H9 (cell line): ENCODE measurements around the gene TFR2. TPM values are rescaled to one million over a fixed set of nuclear protein-coding genes. Genes with fewer than 3 reads are reported as not detected.

Experiments used
- DNase-seq: peaks from one replicate; pipeline ENCODE4 v3.0.0-alpha.2; 2017
- H2AFZ ChIP-seq: one replicate; pipeline ENCODE4 v1.6.1; 2013; ENCODE audit warnings: mild to moderate bottlenecking, low read length, control low read depth, moderate library complexity
- H2AK5ac ChIP-seq: 2 replicates; pipeline ENCODE4 v1.6.1; 2013; ENCODE audit warnings: low read length, control low read depth, mixed read lengths; ENCODE audit not compliant: insufficient read length
- H2BK120ac ChIP-seq: one replicate; pipeline ENCODE4 v1.6.1; 2013; ENCODE audit warnings: low read depth, mild to moderate bottlenecking, low read length, control low read depth, inconsistent platforms; ENCODE audit not compliant: poor library complexity, severe bottlenecking
- H2BK12ac ChIP-seq: 2 replicates; pipeline ENCODE4 v1.6.1; 2013; ENCODE audit warnings: low read length, control low read depth, mixed read lengths, low read depth; ENCODE audit not compliant: insufficient read length
- H2BK15ac ChIP-seq: 2 replicates; pipeline ENCODE4 v1.6.1; 2013; ENCODE audit warnings: low read depth, low read length, control low read depth
- H2BK20ac ChIP-seq: one replicate; pipeline ENCODE4 v1.6.1; 2013; ENCODE audit warnings: low read depth, mild to moderate bottlenecking, low read length, control low read depth, inconsistent platforms; ENCODE audit not compliant: poor library complexity, severe bottlenecking
- H2BK5ac ChIP-seq: 2 replicates; pipeline ENCODE4 v1.6.1; 2013; ENCODE audit warnings: low read length, control low read depth, mixed read lengths; ENCODE audit not compliant: insufficient read length
- H3K14ac ChIP-seq: 2 replicates; pipeline ENCODE4 v1.6.1; 2013; ENCODE audit warnings: low read length, control low read depth; ENCODE audit not compliant: insufficient read depth
- H3K18ac ChIP-seq: 2 replicates; pipeline ENCODE4 v1.6.1; 2013; ENCODE audit warnings: low read depth, mild to moderate bottlenecking, mixed read lengths, low read length, control low read depth; ENCODE audit not compliant: insufficient read length
- H3K23ac ChIP-seq: 2 replicates; pipeline ENCODE4 v1.6.1; 2013; ENCODE audit warnings: low read length, control low read depth, mixed read lengths, low read depth; ENCODE audit not compliant: insufficient read length
- H3K23me2 ChIP-seq: 2 replicates; pipeline ENCODE4 v1.6.1; 2013; ENCODE audit warnings: low read depth, mild to moderate bottlenecking, mixed read lengths, low read length, control low read depth; ENCODE audit not compliant: insufficient read length, poor library complexity, severe bottlenecking
- H3K27ac ChIP-seq: 2 replicates; pipeline ENCODE4 v1.5.1; 2013; ENCODE audit warnings: low read length, control low read depth, mixed read lengths, low read depth; ENCODE audit not compliant: insufficient read length
- H3K27me3 ChIP-seq: 2 replicates; pipeline ENCODE4 v1.6.1; 2013; ENCODE audit warnings: low read length, control low read depth, inconsistent platforms; ENCODE audit not compliant: insufficient read depth
- H3K4ac ChIP-seq: 2 replicates; pipeline ENCODE4 v1.6.1; 2013; ENCODE audit warnings: low read depth, mild to moderate bottlenecking, control low read depth, inconsistent platforms, low read length, moderate library complexity
- H3K4me1 ChIP-seq: 2 replicates; pipeline ENCODE4 v1.6.1; 2013; ENCODE audit warnings: low read length, control low read depth, inconsistent platforms; ENCODE audit not compliant: insufficient read depth
- H3K4me2 ChIP-seq: 2 replicates; pipeline ENCODE4 v1.6.1; 2013; ENCODE audit warnings: low read length, control low read depth, mixed read lengths; ENCODE audit not compliant: insufficient read length, insufficient read depth
- H3K56ac ChIP-seq: 2 replicates; pipeline ENCODE4 v1.6.1; 2013; ENCODE audit warnings: low read depth, mild to moderate bottlenecking, mixed read lengths, low read length, control low read depth; ENCODE audit not compliant: insufficient read length
- H3K79me1 ChIP-seq: 2 replicates; pipeline ENCODE4 v1.6.1; 2013; ENCODE audit warnings: low read depth, mild to moderate bottlenecking, moderate library complexity, low read length, control low read depth, inconsistent platforms; ENCODE audit not compliant: insufficient read depth, poor library complexity, severe bottlenecking
- H3K79me2 ChIP-seq: 2 replicates; pipeline ENCODE4 v1.6.1; 2013; ENCODE audit warnings: low read length, control low read depth, inconsistent platforms; ENCODE audit not compliant: insufficient read depth
- H3K9ac ChIP-seq: 2 replicates; pipeline ENCODE4 v1.6.1; 2013; ENCODE audit warnings: low read length, control low read depth, mixed read lengths; ENCODE audit not compliant: insufficient read length; ENCODE audit errors: extremely low read depth
- H3K9me3 ChIP-seq: one replicate; pipeline ENCODE4 v1.6.1; 2013; ENCODE audit warnings: low read depth, low read length, inconsistent platforms; ENCODE audit not compliant: control insufficient read depth
- H3T11ph ChIP-seq: one replicate; pipeline ENCODE4 v1.6.1; 2013; ENCODE audit warnings: mild to moderate bottlenecking, low read length, control low read depth, inconsistent platforms
- H4K20me1 ChIP-seq: one replicate; pipeline ENCODE4 v1.6.1; 2013; ENCODE audit not compliant: control insufficient read depth, insufficient read length, insufficient read depth
- H4K5ac ChIP-seq: 2 replicates; pipeline ENCODE4 v1.6.1; 2013; ENCODE audit warnings: low read depth, mild to moderate bottlenecking, mixed read lengths, low read length, control low read depth; ENCODE audit not compliant: insufficient read length
- H4K8ac ChIP-seq: replicated peaks from 2 replicates; pipeline ENCODE4 v1.6.1; 2013; ENCODE audit warnings: low read length, control low read depth, mixed read lengths, low read depth; ENCODE audit not compliant: insufficient read length
- H4K91ac ChIP-seq: 2 replicates; pipeline ENCODE4 v1.6.1; 2013; ENCODE audit warnings: low read depth, mild to moderate bottlenecking, moderate library complexity, mixed read lengths, low read length, control low read depth; ENCODE audit not compliant: insufficient read length
- H3K27ac Mint-ChIP-seq, 3 experiments: 2 replicates in 2 of 3; 3 replicates in 1 of 3; pipeline ENCODE4 v1.8.0; 2020 to 2021; ENCODE audit warnings: mixed read lengths in 3 of 3, mild to moderate bottlenecking in 1 of 3, moderate library complexity in 1 of 3
- H3K27me3 Mint-ChIP-seq: 2 replicates; pipeline ENCODE4 v1.8.0; 2021; ENCODE audit warnings: low read depth, mild to moderate bottlenecking, moderate library complexity, mixed read lengths
- H3K36me3 Mint-ChIP-seq, 3 experiments: 2 replicates in 2 of 3; 3 replicates in 1 of 3; pipeline ENCODE4 v1.8.0; 2020 to 2021; ENCODE audit warnings: low read depth in 3 of 3, mixed read lengths in 3 of 3; ENCODE audit not compliant: insufficient read depth in 1 of 3
- H3K4me1 Mint-ChIP-seq, 2 experiments: 2 replicates each; pipeline ENCODE4 v1.8.0; 2020; ENCODE audit warnings: mixed read lengths in 2 of 2
- H3K4me3 Mint-ChIP-seq, 2 experiments: 2 replicates in 1 of 2; 3 replicates in 1 of 2; pipeline ENCODE4 v1.8.0; 2020 to 2021; ENCODE audit warnings: mild to moderate bottlenecking in 2 of 2, mixed read lengths in 2 of 2, moderate library complexity in 1 of 2
- H3K9me3 Mint-ChIP-seq, 2 experiments: 2 replicates in 1 of 2; 3 replicates in 1 of 2; pipeline ENCODE4 v1.8.0; 2020; ENCODE audit warnings: mild to moderate bottlenecking in 2 of 2, mixed read lengths in 2 of 2, moderate library complexity in 1 of 2
- CTCF ChIP-seq: fragments of 200-600 bp; sonication (generic); conservative IDR thresholded peaks from 3 replicates; pipeline ENCODE4 v1.8.0; 2021; ENCODE audit warnings: antibody characterized with exemption, mild to moderate bottlenecking
- WGBS: extraction: QIAGEN DNeasy Blood & Tissue Kit; methylation state at CpG from one replicate; pipeline ENCODE4 v1.1.7; 2013; ENCODE audit warnings: missing lambda C conversion rate, low lambda C conversion rate, mixed read lengths; ENCODE audit not compliant: insufficient read length; ENCODE audit errors: extremely low coverage; 5-methylcytosine and 5-hydroxymethylcytosine counted together
- total RNA-seq: library from RNA; stranded (reverse); gene quantifications from 2 replicates; pipeline ENCODE4 v1.2.1, GENCODE V29; 2021

Gene TFR2
- total RNA-seq, 1 experiment from 2014 or later: 2.3 TPM

GRCh38 chr7:100675581-100676350, 34.4 kb upstream of the TFR2 start:
- H3K9ac ChIP-seq: no peak overlapping the region
- WGBS: no CpG with 5 or more reads among the region's 59 CpGs
- H2BK20ac ChIP-seq: no peak overlapping the region
- no peak overlapping the region for H3K27ac ChIP-seq
- H3K27me3 ChIP-seq: no peaks in the 10 kb centered on the region
- H3K23ac ChIP-seq: no peak overlapping the region
- no peak overlapping the region; the same call in 1 of the 2 replicates for H3K14ac ChIP-seq
- Mint-ChIP-seq H3K27me3 (peaks cover 26% of the 10 kb centered on the region), H3K4me3 (peak overlapping the region; percentile 61 to 80), H3K27ac (no peak overlapping the region), H3K4me1 (peaks cover 6 to 21% of the 10 kb centered on the region in 2 experiments), H3K36me3 (peaks cover 10 to 35% (median 30%) of the 10 kb centered on the region in 3 experiments; a peak in 6 of 7 replicates), H3K9me3 (no peaks in the 10 kb centered on the region)
- H3K56ac ChIP-seq: no peak overlapping the region
- H4K8ac ChIP-seq: no peak overlapping the region
- H3K4me2 ChIP-seq: peak overlapping the region; percentile 59
- H2AK5ac ChIP-seq: no peak overlapping the region
- H2BK12ac ChIP-seq: no peak overlapping the region
- peaks cover 20% of the 10 kb centered on the region for H3K23me2 ChIP-seq
- H4K91ac ChIP-seq: no peak overlapping the region
- peak; percentile 77 for DNase-seq
- no peak overlapping the region for H4K5ac ChIP-seq
- H2AFZ ChIP-seq: no peak overlapping the region
- H3K4ac ChIP-seq: no peak overlapping the region
- no peaks in the 10 kb centered on the region for H3K79me2 ChIP-seq
- H3K9me3 ChIP-seq: no peaks in the 10 kb centered on the region
- H3T11ph ChIP-seq: no peak overlapping the region
- no peak overlapping the region for H3K18ac ChIP-seq
- H3K79me1 ChIP-seq: no peaks in the 10 kb centered on the region
- no peaks in the 10 kb centered on the region for H3K4me1 ChIP-seq
- H2BK15ac ChIP-seq: no peak overlapping the region
- no peak for TF ChIP-seq CTCF
- no peak overlapping the region for H2BK120ac ChIP-seq
- H2BK5ac ChIP-seq: no peak overlapping the region
- H4K20me1 ChIP-seq: no peaks in the 10 kb centered on the region
